Left ventricle myocardium superior (tissue), 1 donor: Measurements from ENCODE around the gene PCSK6. TPM values are rescaled to one million over a fixed set of nuclear protein-coding genes. Genes with fewer than 3 reads are reported as not detected.
A peak's percentile ranks its signal among the peaks of the same experiment; 100 is the strongest.

Experiments
- ATAC-seq: fragments of 200-7000 bp; cut with Tn5 transposase; one replicate; pipeline ENCODE4 v1.9.1; 2020; ENCODE audit warnings: mild to moderate bottlenecking, moderate library complexity
- DNase-seq: peaks from one replicate; pipeline ENCODE4 v3.0.0-alpha.2; 2020
- intact Hi-C: fragments of 100-400 bp; cut with micrococcal nuclease; formaldehyde crosslinking; loops from one replicate; pipeline ENCODE4 v1.11.0; 2022
- total RNA-seq: library from RNA; stranded (reverse); fragmentation: NEBNext Ultra II Directional; extraction: Animal tissue kit (Norgen Biotek cat#: 25700); gene quantifications from one replicate; pipeline ENCODE4 v1.2.1, GENCODE V29; 2021
- donor health status: DM: no; HTN: yes; CAD: no; lungs with severe emphysema.

Gene PCSK6
- total RNA-seq, 1 donor from 2014 or later: 31.9 TPM

DNA sequence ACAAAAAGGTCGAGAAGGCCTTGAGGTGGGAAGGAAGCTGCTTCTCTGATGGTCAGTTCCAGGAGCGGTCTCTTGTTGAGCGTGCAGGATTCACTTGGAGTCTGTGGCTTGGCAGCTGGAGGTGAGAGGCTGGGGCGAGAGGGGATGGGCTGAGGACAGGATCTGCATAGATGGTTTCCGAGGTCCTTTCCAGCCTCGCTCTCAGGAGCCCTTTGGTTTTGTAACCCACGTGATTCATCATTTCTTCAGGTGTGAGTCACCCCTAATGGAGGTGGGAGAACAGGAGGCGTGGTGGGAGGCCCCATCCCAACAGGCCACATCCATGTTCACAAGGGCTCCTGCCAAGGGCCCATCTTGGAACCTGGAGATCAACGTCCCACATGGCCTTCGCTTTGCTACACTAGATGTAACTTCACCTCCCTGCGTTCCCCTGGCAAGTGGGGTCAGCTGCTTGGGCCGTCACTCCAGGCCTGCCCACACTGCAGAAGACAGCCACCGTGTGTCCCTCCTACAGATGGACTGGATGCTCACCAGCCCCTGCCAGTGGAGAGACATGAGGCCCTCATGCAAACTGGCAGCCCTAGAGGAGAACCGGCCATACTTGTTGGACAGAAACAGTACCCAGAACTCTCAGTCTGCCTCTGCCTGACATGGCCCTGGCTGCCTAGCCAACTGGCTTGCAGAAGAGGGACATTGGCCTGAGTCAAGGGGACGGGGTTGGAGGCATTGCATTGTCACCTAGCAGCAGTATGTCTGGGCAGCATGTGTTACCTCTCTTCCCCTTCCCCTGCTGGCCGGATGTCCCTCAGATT lies 1.6 kb upstream of the PCSK6 start:
- DNase-seq (no peak), ATAC-seq (no peak)
- intact Hi-C loops: no loop called here

DNA sequence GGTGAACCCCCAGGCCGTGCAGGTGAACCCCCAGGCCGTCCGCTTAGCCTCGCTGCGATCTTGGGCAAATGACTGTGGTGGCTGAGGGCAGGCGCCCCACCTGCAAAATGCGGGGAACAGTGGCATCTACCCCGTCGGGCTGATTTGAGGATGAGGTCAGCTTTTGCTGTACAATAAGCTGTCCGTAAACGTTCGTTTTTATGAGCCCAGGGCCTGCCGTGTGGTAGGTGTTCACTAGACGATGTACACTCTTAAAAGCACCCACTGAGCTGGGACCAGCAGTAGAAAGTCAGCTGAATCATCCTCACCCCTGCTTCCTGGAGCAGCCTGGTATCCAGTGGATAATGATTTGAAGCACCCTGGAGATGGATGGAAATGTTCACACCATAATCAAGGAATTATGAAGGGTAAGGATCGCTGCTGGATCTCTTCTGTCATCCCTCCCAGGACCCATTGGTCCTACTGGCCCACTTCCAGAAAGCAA lies 943 bp upstream of the PCSK6 start:
- intact Hi-C loops: no loop called here
- ATAC-seq: no peak

GRCh38 chr15:101489237-101489598 lies 289 bp downstream of the PCSK6 start:
- intact Hi-C loops: no loop called here
- peak; percentile 80 for DNase-seq
- peak; percentile 60 for ATAC-seq

More for the DNA sequence above, 943 bp upstream of the PCSK6 start:
- no peak for DNase-seq

DNA sequence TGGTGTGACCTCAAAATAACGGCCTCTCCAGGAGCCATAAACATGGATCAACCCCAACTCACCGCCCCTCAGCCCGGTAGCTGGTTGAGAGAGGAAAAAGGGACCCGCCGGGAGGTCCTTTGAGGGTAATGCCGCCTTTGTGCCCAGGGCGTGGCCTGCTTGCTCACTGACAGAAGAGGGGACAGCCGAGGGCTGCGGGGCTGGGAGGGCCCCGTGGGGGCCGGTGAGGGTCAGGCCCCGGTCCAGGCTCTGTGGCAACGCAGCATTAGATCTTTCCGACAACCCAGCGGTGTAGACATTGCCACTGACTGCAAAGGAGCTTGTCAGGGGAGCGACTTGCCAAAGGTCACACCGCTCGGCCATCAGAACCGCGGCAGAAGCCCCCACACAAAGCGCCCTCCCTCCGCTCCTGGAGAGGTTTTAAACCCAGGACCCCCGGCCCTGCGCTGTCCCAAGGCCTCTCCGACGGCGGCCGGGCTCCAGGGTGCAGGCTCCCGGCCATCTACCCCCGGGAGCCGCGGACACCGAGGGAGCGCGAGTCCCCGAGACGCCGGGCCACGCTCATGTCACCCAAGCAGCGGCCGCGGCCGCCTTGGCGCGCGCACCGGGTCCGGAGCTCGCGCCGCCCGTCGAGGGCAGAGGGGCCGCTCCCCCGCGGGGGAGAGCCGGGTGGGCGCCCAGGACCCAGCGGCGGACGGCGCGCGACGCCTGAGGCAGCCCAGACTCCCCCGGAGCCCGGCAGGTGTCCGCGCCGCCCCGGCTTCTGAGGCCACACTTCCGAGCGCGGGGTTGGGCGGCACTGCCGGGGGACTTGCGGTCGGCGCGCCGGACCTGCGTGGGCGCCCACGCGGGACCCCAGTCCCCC lies 975 bp downstream of the PCSK6 start:
- ATAC-seq (no peak), DNase-seq (no peak)
- intact Hi-C loops: no loop called here

GRCh38 chr15:101486696-101487459 lies 2.6 kb downstream of the PCSK6 start:
- DNase-seq (no peak), ATAC-seq (no peak)
- intact Hi-C loops: no loop called here

DNA sequence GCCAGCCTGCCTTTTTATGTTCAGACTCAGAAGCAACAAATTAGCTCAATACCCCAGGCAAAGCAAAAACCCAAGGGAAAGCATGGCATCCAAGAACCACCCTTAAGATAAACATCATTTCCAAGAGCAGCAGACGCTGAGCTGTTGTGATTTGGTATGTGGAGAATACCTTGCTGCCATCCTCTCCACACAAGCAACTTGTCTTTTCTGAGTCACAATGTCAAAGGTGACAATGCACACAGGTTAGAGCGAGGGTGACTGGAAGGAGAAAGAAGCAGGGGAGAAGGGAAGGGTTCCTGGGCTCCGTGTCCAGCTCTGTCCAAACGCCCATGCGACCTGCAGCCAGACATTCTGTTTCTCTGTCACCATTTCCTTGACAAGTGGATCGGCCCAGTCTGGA lies 6.0 kb downstream of the PCSK6 start:
- intact Hi-C loops: no loop called here
- DNase-seq: no peak
- ATAC-seq: no peak

DNA sequence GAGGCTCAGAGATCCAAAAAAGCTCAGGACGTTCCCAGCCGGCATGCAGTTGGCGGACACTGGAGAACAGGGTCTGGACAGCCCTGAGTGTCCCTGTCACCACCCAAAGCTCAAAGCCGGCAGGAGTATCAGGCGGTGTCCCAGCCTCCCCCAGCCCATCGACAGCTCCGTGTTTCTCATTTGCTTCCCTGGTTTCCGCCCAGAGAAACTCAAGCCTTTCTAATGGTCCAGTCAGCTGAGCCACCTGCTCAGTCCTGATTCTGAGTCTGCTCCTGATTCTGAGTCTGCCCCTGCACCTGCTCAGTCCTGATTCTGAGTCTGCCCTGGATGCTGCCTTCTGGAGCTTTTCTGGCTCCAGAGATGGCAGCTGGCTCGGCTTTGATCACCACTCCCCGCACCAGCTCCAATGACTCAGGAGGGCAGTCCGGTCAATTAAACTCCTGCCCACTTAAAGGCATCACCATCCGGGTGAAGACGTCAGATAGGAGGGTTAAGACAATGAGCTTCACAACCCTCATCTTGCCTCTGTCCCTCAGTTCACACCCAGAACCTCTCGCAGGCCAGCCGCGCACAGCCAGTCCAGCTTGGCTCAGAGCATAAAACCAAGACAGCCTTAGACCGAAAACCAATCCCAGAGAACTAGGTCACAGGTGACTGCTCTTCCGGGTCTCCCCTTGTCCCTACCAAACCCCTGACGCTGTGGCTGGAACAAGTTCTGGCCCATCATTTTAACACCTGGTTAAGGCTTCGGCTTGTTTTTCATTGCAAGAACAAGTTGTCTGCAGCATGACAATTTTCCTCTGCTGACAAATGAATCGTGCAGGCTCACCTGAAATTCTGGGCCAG lies 6.8 kb downstream of the PCSK6 start:
- DNase-seq: peak; percentile 74
- intact Hi-C loops: no loop called here
- peak; percentile 81 for ATAC-seq

DNA sequence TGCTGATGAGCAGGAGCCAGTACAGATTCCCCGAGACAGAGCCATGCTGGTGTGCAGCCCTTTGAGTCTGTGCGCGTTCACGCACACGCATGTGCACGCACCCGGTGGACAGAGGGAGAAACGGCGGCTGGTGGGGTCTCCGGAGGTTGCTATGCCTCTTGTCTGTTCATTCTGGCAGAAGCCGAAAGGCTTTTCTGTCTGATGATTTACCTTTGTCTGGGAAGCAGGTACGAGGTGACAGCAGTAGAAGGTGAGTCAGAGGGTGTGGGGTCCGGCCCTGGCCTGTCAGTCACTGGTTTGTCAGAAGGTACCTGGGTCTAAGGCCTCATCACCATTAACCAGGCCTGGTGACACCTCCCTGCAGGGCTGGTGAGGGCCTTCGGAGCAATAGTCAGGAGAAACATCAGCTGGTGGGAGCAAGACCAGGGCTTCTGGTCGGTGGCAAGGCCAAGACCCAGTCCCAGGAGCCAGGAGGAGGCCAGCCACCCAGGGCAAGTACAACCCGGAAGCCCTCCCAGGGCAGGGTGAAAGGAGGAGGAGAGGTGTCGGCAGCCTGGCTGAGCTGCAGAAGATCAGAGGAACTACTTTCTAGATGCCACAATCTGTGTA lies 7.5 kb downstream of the PCSK6 start:
- ATAC-seq (no peak), DNase-seq (no peak)
- intact Hi-C loops: no loop called here

GRCh38 chr15:101481381-101481705 lies 8.2 kb downstream of the PCSK6 start:
- DNase-seq: no peak
- ATAC-seq: no peak
- intact Hi-C loops: no loop called here

- DNase-seq: no peak
- intact Hi-C loops: no loop called here
- no peak for ATAC-seq
Measured at GRCh38 chr15:101480613-101481380, 8.7 kb downstream of the PCSK6 start.

- intact Hi-C loops: no loop called here
- no peak for ATAC-seq
Measured at GRCh38 chr15:101479851-101480612, 9.5 kb downstream of the PCSK6 start.

DNA sequence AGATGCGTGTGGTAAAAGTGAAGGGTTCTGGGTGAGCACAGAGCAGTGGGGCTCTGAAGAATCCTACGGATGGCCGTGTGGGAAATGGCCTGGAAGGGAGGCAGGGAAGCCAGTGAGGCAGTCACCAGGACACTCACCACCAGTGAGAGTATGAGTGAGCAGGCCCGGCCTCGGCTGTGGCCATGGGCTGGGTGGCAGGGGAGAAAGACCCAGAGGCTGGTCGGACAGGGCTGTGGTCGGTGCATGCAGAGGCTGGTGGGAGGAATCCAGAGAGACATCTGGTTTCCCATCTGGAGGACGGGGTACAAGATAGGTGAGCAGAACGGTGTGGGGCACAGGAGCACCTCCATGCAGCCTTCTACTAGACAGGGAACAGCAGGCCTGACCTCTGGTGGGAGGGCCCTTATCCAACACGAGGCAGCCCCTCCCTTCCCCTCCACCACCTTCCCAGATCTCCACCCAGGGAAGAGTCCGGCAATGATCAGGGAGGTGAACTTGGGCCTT lies 10.1 kb downstream of the PCSK6 start:
- intact Hi-C loops: no loop called here

More at GRCh38 chr15:101479851-101480612, 9.5 kb downstream of the PCSK6 start:
- DNase-seq: no peak

DNA sequence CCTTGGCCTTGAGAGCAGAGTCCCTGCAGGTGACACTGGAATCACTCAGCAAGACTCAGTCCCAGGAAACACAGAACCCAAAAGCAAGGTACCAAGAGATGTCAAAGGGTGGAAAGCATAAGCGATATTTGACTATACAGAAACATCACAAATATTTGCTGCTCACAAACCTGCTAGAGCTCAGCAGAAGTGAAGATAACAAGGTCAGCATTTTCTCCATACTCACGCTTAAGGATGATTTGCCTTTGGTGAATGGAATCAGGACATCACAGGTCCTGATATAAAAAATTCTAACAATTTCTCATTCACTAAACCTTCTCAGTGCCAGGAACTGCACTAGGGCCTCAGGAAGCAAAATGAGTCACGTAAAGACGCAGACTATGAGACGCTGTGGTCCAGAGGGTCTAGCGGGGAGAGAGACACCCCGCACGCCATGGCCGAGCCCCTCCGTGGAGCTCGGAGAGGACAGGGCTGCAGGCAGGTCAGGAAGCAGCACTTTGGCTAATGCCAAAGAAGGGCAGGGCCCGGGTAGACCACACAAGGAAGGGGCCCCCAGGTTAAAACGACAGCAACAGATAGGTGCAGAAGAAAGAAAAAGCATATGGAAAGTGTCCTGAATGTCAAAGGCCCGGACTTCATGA lies 10.7 kb downstream of the PCSK6 start:
- DNase-seq (no peak), ATAC-seq (no peak)
- intact Hi-C loops: no loop called here

More for the DNA sequence above, 10.1 kb downstream of the PCSK6 start:
- no peak for ATAC-seq
- DNase-seq: no peak

DNA sequence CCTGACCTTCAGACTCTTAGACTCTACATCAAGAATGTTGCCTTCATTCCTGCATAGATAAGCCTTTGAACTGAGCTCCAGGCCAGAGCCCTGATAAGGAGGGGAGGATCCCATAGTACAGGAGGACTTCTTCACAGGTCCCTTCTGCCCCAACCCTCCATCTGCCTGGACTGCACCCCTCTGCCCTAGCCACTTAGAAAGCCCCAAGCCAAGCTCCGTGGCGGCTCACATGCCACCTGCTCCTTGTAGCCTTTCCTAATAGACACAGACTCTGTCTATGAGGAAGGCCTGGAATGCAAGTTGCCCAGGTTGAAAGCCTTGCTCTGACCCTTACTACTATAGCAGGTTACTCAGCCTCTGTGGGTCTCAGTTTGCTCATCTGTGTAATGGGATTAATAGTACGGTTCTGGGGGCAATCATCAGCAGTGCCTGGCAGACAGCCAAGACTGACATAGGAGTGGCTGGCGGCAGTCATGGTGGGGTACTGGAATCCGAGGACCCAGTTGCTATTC lies 11.6 kb downstream of the PCSK6 start:
- intact Hi-C loops: no loop called here
- DNase-seq (peak; percentile 39), ATAC-seq (peak; percentile 3)

DNA sequence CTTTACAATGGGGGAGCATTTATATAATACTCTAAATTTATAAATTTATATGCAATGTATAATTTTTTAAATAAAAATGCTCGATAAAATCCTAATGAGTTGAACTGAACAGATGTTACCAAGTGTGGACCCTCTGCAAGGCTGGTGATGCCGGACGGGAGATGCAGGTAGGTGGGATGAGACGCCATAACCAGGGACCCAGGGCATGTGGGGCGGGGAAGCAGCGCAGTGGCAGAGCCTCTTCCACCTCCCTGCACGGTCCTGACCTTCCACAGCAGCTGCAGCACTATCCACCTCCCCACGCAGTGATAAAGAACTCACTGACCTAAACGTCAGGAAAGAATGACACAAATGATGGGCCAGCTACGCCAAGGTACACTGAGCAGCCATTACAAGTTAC lies 12.8 kb downstream of the PCSK6 start:
- DNase-seq (peak; percentile 20), ATAC-seq (no peak)
- intact Hi-C loops: no loop called here

GRCh38 chr15:101474983-101475382 lies 14.5 kb downstream of the PCSK6 start:
- intact Hi-C loops: no loop called here
- no peak for ATAC-seq
- DNase-seq: no peak
